GM12801 (cell line): ENCODE measurements around the gene SLC12A7.

Experiments
- TF ChIP-seq, protein P1 (sequence below): IDR thresholded peaks from one replicate; pipeline ENCODE4 v1.5.1; 2011; ENCODE audit warnings: control low read depth; ENCODE audit not compliant: insufficient read length; ENCODE audit errors: extremely low read depth

The SLC12A7 gene

DNA sequence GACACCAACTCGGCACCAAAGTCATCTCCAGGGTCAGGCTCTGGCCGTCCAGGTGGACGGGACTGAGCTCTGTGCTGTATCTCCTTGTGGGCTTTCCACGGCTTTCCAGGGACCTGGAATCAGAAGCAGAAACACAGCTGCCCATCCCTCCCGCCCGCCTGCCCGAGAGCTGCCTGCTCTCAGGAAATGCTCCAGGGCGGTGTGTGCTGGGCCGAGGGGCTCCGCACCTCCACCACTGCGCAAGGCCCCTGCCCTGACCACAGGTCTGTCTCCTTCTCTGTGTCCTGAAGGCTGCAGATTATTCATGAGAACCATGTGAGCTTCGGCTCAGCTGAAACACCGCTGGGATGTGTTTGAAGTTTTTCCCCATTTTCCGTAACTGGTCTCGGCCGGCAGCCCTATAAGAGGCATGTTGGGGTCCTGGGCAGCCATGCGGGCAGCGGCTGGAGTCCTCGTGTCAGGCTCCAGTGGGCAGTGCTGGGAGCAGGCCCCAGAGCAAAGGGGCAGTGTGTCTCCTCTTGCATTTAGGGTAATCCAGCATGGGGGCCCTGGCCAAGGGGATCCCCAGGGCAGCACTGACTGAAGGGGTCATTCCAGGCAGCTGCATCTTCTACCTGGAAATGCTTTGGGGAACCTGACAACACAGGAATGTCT lies 80.4 kb downstream of the SLC12A7 start:
- TF ChIP-seq, protein P1, sequence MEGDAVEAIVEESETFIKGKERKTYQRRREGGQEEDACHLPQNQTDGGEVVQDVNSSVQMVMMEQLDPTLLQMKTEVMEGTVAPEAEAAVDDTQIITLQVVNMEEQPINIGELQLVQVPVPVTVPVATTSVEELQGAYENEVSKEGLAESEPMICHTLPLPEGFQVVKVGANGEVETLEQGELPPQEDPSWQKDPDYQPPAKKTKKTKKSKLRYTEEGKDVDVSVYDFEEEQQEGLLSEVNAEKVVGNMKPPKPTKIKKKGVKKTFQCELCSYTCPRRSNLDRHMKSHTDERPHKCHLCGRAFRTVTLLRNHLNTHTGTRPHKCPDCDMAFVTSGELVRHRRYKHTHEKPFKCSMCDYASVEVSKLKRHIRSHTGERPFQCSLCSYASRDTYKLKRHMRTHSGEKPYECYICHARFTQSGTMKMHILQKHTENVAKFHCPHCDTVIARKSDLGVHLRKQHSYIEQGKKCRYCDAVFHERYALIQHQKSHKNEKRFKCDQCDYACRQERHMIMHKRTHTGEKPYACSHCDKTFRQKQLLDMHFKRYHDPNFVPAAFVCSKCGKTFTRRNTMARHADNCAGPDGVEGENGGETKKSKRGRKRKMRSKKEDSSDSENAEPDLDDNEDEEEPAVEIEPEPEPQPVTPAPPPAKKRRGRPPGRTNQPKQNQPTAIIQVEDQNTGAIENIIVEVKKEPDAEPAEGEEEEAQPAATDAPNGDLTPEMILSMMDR = no peak

DNA sequence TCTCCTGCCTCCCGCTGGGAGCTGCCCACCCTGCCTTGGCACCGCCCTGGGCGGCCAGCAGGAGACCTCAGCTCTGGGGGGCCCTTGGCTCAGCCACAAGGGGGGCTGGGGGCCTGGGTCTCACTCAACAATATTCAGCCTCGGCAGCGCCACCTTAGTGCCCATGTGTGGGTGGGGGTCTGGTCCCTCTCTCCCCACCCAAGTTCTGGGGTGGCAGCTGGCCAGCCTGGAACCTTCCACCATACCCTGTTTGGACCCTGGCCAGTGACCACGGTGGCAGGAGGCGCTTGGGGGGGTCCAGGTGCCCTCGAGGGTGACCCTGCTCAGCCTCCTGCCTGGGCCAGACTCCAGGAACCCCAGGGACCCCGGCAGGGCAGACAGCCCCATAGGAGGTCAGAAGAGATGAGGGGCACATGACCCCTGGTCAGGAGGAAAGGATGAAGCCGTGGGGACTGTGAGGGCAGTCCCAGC lies 81.0 kb downstream of the SLC12A7 start:
- TF ChIP-seq, protein P1 = no peak

DNA sequence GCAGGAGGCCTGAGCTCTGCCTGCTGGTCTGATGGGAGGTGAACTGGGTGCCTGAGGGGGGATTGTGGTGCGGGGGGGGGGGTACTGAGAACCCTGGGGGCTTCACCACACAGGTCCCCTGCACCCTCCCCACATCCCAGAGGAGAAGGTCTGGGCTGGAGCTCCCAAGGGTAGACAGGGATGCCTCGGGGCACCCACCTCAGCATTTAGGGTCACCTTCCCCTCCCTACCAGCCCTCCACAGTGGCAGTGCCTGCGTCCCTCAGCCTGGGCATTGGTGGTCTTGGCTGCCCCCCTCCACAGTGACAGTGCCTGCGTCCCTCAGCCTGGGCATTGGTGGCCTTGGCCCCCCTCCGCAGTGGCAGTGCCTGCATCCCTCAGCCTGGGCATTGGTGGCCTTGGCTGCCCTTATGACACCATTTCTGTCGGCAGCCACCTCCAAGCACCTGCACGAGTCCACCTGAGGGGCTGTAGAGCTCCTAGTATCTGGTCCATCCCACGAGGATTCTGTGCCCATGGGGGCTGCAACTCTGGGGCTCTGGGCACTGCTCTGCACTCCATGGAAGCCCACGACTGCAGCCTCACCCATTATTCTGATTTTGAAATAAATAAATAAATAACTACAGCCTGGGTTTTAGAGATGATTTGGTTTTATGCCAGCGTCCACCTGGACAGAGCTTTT lies 81.8 kb downstream of the SLC12A7 start:
- TF ChIP-seq, protein P1 = no peak

DNA sequence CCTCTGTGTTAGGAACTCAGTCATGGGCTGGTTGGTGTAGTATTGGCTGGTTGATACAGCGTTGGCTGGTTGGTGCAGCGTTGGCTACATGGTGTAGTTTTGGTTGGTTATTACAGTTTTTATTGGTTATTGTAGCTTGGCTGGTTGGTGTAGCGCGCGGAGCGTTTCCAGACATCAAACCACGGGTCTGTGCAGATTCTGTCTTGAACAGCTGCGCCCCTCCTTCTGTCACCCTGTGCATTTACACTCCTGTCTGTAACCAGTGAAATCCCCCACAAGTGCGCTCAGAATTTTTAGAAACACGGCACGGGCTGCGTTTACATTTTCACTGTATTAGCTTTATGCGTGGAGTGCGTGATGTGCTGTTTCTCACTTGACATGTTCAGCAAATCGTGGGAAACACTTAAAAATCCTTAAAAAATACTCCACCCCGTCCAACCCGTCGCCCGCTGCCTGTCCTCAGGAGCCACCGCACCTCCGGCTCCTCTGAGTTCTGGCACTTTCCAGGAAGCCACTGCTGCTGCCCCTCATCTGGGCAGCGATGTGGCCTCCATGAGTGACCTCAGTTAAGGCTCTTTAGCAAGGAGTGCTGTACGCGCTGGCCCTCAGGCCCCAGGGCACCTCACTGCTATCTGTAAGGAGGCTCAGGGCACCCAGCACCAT lies 82.5 kb downstream of the SLC12A7 start:
- TF ChIP-seq, protein P1 = no peak

DNA sequence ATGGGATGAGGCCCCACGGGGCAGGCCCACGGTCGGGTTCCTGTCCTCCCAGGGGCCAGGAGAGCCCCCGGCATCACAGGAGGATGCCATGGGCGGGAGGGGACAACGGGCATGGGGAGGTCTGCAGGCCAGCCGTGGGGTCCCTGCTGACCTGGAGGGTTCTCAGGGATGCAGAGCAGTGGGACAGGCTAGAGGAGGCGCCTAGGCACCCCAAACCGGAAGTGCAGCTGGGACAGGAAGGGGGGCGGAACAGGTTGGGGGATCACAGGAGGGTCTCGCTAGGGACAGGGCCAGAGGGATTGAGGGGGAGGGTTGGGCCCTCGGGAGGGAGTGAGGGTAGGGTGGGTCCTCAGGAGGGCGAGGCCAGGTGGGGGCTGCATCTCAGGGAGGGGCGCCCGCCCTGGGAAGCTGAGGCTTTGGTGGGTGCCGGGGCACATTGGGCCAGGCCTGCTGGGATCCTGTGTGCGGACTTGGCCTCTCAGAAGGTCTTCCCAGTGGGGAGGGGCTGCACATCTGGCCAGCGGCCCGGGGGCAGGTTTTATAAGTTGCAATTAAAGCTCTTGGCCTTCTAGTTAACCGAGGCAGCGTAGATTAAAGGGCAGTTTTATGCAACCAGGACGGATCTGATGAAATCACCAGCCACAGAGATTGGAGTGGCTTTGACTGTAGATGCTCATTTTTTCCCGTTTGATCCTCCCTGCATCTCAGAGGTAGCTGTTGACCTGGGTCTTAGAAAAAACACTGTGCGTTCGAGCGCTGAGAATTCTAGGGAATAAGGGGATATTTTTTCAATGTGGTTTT lies 83.2 kb downstream of the SLC12A7 start:
- TF ChIP-seq, protein P1 = no peak

DNA sequence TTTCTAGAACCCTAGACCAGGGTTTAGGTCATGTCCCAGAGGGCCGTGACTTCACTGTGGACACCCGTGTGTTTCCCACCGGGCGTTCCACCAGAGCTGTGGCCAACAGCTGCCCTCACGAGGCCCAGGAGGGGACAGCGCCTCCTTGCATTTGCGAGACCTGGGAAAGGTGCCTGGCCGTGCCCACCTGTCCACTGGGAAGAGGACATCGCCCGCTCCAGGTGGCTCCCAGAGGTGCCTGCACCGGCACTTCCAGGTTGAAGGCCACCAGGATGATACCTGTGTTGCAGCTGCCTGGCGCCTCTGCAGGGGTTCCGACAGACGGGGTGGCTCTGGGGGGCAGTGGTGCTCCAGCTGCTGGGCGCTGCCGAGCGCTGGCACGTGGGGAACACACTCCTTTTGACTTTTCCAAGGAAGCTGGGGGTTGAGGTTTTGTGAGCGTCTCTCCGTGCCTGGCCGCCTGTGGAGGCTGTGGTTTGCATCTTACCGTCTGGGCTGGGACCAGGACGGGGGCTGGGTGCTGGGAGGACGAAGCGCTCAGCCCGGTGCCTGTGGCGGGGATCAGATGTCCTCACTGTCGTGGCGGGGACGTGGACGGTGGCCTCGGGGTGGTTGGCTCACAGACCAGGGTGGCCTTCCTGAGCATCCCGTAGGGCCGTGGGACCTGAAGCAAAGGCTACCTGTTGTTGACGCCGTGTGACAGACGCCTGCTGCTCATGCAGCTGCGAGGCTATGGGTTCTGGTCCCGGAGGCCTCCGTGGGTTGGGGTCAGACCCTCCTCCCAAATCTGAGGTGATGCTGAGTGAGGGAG lies 84.0 kb downstream of the SLC12A7 start:
- TF ChIP-seq, protein P1 = no peak
